HCT116 (cell line): ENCODE data around the gene SLC27A5. TPM values are rescaled to one million over a fixed set of nuclear protein-coding genes. Genes with fewer than 3 reads are reported as not detected.
A peak's percentile ranks its signal among the peaks of the same experiment; 100 is the strongest.

Experiments used
- ATAC-seq: fragments of 200-7000 bp; cut with Tn5 transposase; 2 replicates; pipeline ENCODE4 v1.9.1; 2020; ENCODE audit warnings: mild to moderate bottlenecking, moderate library complexity
- BruUV-seq: library from RNA; stranded (reverse); fragments of 400-500 nt; replicated peaks from 2 replicates; lab custom pipeline; 2021; lab: Mats Ljungman, UMichigan
- CTCF ChIA-PET: fragments of 300-600 bp; sonication (Branson Sonifier 250); formaldehyde crosslinking; loops from one replicate; lab custom pipeline; 2021; ENCODE audit warnings: antibody characterized with exemption; lab: Charles Lee
- POLR2A ChIA-PET: fragments of 300-600, 350-600 bp; sonication (Branson Sonifier 250); formaldehyde crosslinking; loops from one replicate; lab custom pipeline; 2021; ENCODE audit warnings: antibody characterized with exemption; lab: Charles Lee
- RAD21 ChIA-PET, 2 experiments: fragments of 300-600 bp; sonication (Branson Sonifier 250); formaldehyde crosslinking; loops; one replicate each; lab custom pipeline; 2023; ENCODE audit warnings: low total read pairs in 2 of 2; ENCODE audit not compliant: uncharacterized antibody in 2 of 2, unreplicated experiment in 2 of 2, low non-redundant PET in 1 of 2; lab: Charles Lee
- DNase-seq: peaks from one replicate; pipeline ENCODE4 v3.0.0-alpha.2; 2010; ENCODE audit warnings: low read depth, low spot score
- H2AFZ ChIP-seq: fragments of 200-600 bp; shearing (Covaris generic), sonication (generic); 2 replicates; pipeline ENCODE4 v1.6.1; 2017; ENCODE audit warnings: low read depth, mixed run types, mixed read lengths, antibody characterized with exemption, low read length; ENCODE audit not compliant: poor library complexity, severe bottlenecking
- H3K27ac ChIP-seq: 2 replicates; pipeline ENCODE4 v1.5.1; 2012; ENCODE audit warnings: low read depth, low read length
- H3K27me3 ChIP-seq: fragments of 200-600 bp; sonication (generic); 2 replicates; pipeline ENCODE4 v1.6.1; 2016; ENCODE audit warnings: mixed run types, low read length, mixed read lengths; ENCODE audit not compliant: insufficient read depth
- H3K36me3 ChIP-seq, 2 experiments: fragments of 200-500 bp in 1 of 2; fragments of 200-600 bp in 1 of 2; sonication (Bioruptor generic) in 1 of 2; sonication (generic) in 1 of 2; 2 replicates each; pipeline versions ENCODE4 v1.5.1 to v1.6.1; 2014 to 2016; ENCODE audit warnings: low read length in 2 of 2, inconsistent platforms in 1 of 2, mixed read lengths in 1 of 2, mixed run types in 1 of 2; ENCODE audit not compliant: insufficient read depth in 2 of 2, control insufficient read depth in 1 of 2
- H3K4me1 ChIP-seq, 2 experiments: fragments of 200-600 bp in 1 of 2; sonication (generic) in 1 of 2; 2 replicates each; pipeline versions ENCODE4 v1.5.1 to v1.6.1; 2012 to 2017; ENCODE audit warnings: low read length in 2 of 2, inconsistent platforms in 1 of 2, mild to moderate bottlenecking in 1 of 2, mixed read lengths in 1 of 2, mixed run types in 1 of 2, moderate library complexity in 1 of 2; ENCODE audit not compliant: insufficient read depth in 2 of 2, control insufficient read depth in 1 of 2
- H3K4me2 ChIP-seq: fragments of 200-600 bp; sonication (generic); 2 replicates; pipeline ENCODE4 v1.6.1; 2017; ENCODE audit warnings: mixed run types, low read length, mixed read lengths
- H3K4me3 ChIP-seq, 2 experiments: fragments of 200-600 bp in 1 of 2; sonication (generic) in 1 of 2; replicated peaks in 1 of 2; 2 replicates each; pipeline ENCODE4 v1.5.1; 2011 to 2016; ENCODE audit warnings: low read length in 2 of 2, control low read depth in 1 of 2, low read depth in 1 of 2, mild to moderate bottlenecking in 1 of 2, mixed read lengths in 1 of 2, mixed run types in 1 of 2
- H3K79me2 ChIP-seq: fragments of 200-600 bp; sonication (generic); 2 replicates; pipeline ENCODE4 v1.6.1; 2017; ENCODE audit warnings: mild to moderate bottlenecking, mixed run types, low read length, moderate library complexity, mixed read lengths; ENCODE audit not compliant: insufficient read depth
- H3K9ac ChIP-seq: fragments of 200-600 bp; sonication (generic); 2 replicates; pipeline ENCODE4 v1.6.1; 2016; ENCODE audit warnings: low read length, mixed read lengths
- H3K9me2 ChIP-seq: fragments of 200-600 bp; sonication (generic), shearing (Covaris generic); 2 replicates; pipeline ENCODE4 v1.6.1; 2017; ENCODE audit warnings: mixed run types, mild to moderate bottlenecking, moderate library complexity; ENCODE audit not compliant: insufficient read depth
- H3K9me3 ChIP-seq, 2 experiments: fragments of 200-500 bp in 1 of 2; fragments of 200-600 bp in 1 of 2; sonication (Bioruptor generic) in 1 of 2; sonication (generic) in 1 of 2; 2 replicates each; pipeline ENCODE4 v1.6.1; 2014 to 2017; ENCODE audit warnings: low read length in 2 of 2, mixed read lengths in 2 of 2, inconsistent platforms in 1 of 2, low read depth in 1 of 2, mild to moderate bottlenecking in 1 of 2, mixed run types in 1 of 2, moderate library complexity in 1 of 2; ENCODE audit not compliant: control insufficient read depth in 1 of 2, insufficient read depth in 1 of 2
- H4K20me1 ChIP-seq: fragments of 200-600 bp; sonication (generic), shearing (Covaris generic); 2 replicates; pipeline ENCODE4 v1.6.1; 2017; ENCODE audit warnings: mixed run types, mild to moderate bottlenecking, moderate library complexity; ENCODE audit not compliant: insufficient read depth
- CBX3 ChIP-seq: IDR thresholded peaks from 2 replicates; pipeline ENCODE4 v1.6.1; 2012; ENCODE audit warnings: low read depth
- ELF1 ChIP-seq: IDR thresholded peaks from 2 replicates; pipeline ENCODE4 v1.6.1; 2012; ENCODE audit warnings: low read depth, borderline replicate concordance
- FOSL1 ChIP-seq: IDR thresholded peaks from 2 replicates; pipeline ENCODE4 v1.6.1; 2012; ENCODE audit warnings: low read depth
- POLR2AphosphoS5 ChIP-seq: IDR thresholded peaks from 2 replicates; pipeline ENCODE4 v1.6.1; 2011; ENCODE audit warnings: mild to moderate bottlenecking, low read depth, low read length, moderate library complexity
- intact Hi-C: fragments of 100-400 bp; cut with micrococcal nuclease; formaldehyde crosslinking; loops from 2 replicates; pipeline ENCODE4 v1.10.0; 2022
- total RNA-seq: library from RNA; stranded (reverse); gene quantifications from one replicate; pipeline ENCODE4 v1.2.1, GENCODE V29; 2021; ENCODE audit not compliant: unreplicated experiment
- TF ChIP-seq, protein P1 (sequence below): IDR thresholded peaks from 2 replicates; pipeline ENCODE4 v1.6.1; 2011; ENCODE audit warnings: mild to moderate bottlenecking, low read length, moderate library complexity; ENCODE audit not compliant: insufficient replicate concordance; ENCODE audit errors: extremely low read depth

The SLC27A5 gene
- total RNA-seq, 1 experiment from 2014 or later: 27.1 TPM

DNA sequence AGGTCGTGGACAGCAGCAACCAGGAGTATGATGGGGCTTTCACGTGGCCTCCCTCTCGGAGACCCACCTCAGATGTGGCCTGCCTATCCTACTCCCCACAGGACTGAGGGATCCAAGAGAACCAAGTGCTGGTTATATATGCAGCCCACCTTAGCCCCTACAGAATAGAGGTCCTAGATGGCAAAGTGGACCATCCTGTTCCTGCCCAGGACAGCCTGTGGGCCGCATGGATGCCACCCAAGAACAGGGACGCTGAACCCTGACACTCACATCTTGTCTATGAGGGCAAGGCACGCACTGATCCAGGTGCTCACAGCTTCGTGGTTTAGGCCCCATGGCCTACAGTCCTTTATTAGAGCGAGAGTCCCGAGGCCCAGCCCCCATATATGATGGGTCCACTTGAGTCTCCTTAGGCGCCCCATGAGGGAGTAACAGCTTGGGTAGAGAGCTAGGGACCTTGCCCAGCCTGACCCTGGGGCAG is 1.5 kb upstream of the SLC27A5 start:
- no peak for DNase-seq
- ATAC-seq: peak; percentile 1
- Histone ChIP-seq H3K27me3 (no peaks in the 10 kb centered on the region), H3K4me1 (peaks cover 10 to 25% of the 10 kb centered on the region in 2 experiments), H3K9me3 (no peaks in the 10 kb centered on the region), H2AFZ (no peak overlapping the region), H3K36me3 (peaks cover 2 to 17% of the 10 kb centered on the region in 2 experiments; a peak in 2 of 4 replicates), H4K20me1 (no peaks in the 10 kb centered on the region), H3K4me3 (peak overlapping the region; percentile 37 to 91; a peak in 3 of 4 replicates), H3K27ac (peak overlapping the region; percentile 80), H3K9me2 (no peaks in the 10 kb centered on the region), H3K9ac (peak overlapping the region; percentile 95), H3K79me2 (peaks cover 44% of the 10 kb centered on the region), H3K4me2 (peak overlapping the region; percentile 98)
- TF ChIP-seq ELF1: no peak
- no peak for TF ChIP-seq POLR2AphosphoS5
- no peak for TF ChIP-seq FOSL1
- no peak for TF ChIP-seq CBX3
- no TSS peak for BruUV-seq
- intact Hi-C loops: no loop called here
- ChIA-PET POLR2A (interaction anchor here (0.8 to 2.1 kb wide), 11 partner anchors 14 to 187 kb away, joined by 3 to 12 read pairs (median 6); partner anchors contain the start of genes CHMP2A, TRIM28, ZNF446 and ZNF497), CTCF (interaction anchor here (1.0 to 1.6 kb wide), 8 partner anchors 10 to 151 kb away, joined by 3 to 11 read pairs (median 6); partner anchors contain the start of genes TRIM28 and ZNF497), RAD21 (interaction anchor here in 1 of 2 experiments (0.5 to 1.0 kb wide), 3 partner anchors 42 to 295 kb away, joined by 3 to 10 read pairs (median 4); partner anchors contain the start of gene CHMP2A)

DNA sequence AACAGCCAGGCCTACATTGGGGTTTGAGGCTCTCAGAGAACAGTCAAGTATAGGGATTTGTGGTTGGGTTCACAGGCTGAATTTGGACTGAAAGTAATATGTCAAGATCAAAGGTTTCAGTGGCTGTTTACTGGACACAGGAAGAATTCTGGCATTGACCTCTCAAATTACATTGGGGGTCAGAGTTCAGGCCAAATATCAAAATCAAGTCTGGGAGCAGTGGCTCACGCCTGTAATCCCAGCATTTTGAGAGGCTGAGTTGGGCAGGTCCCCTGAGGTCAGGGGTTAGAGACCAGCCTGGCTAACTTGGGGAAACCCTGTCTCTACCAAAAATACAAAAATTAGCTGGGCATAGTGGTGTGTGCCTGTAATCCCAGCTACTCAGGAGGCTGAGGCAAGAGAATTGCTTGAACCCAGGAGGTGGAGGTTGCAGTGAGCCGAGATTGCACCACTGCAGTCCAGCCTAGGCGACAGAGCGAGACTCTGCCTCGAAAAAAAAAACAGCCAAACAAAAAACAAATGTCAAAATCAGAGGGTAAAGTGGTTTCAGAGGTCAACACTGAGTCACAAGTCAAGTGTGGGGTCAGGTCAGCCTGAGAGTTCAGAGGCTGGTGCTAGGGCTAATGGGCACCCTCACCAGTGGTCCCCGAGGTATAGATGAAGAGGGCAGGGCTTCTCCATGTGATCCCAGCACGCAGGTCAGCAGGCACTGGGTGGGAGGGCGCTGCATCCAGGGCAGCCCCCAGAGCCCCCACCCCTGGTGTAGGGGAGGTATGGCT is 1.5 kb downstream of the SLC27A5 start:
- intact Hi-C loops: no loop called here
- Histone ChIP-seq H3K36me3 (no peaks in the 10 kb centered on the region), H3K9me2 (no peaks in the 10 kb centered on the region), H2AFZ (no peak overlapping the region), H3K4me2 (no peak overlapping the region), H3K9me3 (no peaks in the 10 kb centered on the region), H3K4me3 (no peak overlapping the region), H4K20me1 (no peaks in the 10 kb centered on the region), H3K4me1 (peaks cover 6 to 15% of the 10 kb centered on the region in 2 experiments; a peak in 3 of 4 replicates), H3K9ac (no peak overlapping the region), H3K27ac (no peak overlapping the region), H3K79me2 (peaks cover 15% of the 10 kb centered on the region), H3K27me3 (no peaks in the 10 kb centered on the region)
- ChIA-PET POLR2A (no interaction called here), CTCF (no interaction called here), RAD21 (no interaction called here)
- TF ChIP-seq, protein P1, sequence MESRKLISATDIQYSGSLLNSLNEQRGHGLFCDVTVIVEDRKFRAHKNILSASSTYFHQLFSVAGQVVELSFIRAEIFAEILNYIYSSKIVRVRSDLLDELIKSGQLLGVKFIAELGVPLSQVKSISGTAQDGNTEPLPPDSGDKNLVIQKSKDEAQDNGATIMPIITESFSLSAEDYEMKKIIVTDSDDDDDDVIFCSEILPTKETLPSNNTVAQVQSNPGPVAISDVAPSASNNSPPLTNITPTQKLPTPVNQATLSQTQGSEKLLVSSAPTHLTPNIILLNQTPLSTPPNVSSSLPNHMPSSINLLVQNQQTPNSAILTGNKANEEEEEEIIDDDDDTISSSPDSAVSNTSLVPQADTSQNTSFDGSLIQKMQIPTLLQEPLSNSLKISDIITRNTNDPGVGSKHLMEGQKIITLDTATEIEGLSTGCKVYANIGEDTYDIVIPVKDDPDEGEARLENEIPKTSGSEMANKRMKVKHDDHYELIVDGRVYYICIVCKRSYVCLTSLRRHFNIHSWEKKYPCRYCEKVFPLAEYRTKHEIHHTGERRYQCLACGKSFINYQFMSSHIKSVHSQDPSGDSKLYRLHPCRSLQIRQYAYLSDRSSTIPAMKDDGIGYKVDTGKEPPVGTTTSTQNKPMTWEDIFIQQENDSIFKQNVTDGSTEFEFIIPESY: no peak
- DNase-seq: no peak
- no peak for ATAC-seq
- no TSS peak for BruUV-seq
